Brain microvascular endothelial cell (primary cell): ENCODE results near the gene ETV5.

ENCODE experiments used
- DNase-seq: peaks from one replicate; pipeline ENCODE4 v3.0.0-alpha.2; 2020
- H3K27ac ChIP-seq: fragments of 250-450 bp; sonication (Bioruptor Pico); 2 replicates; pipeline ENCODE4 v1.5.1; 2020; ENCODE audit warnings: mild to moderate bottlenecking, moderate library complexity
- H3K27me3 ChIP-seq: fragments of 250-450 bp; sonication (Bioruptor Pico); replicated peaks from 2 replicates; pipeline ENCODE4 v1.5.1; 2020; ENCODE audit warnings: mild to moderate bottlenecking
- H3K36me3 ChIP-seq: fragments of 250-450 bp; sonication (Bioruptor Pico); replicated peaks from 2 replicates; pipeline ENCODE4 v1.5.1; 2020; ENCODE audit warnings: mild to moderate bottlenecking
- H3K4me3 ChIP-seq: 2 replicates; pipeline ENCODE4 v1.5.1; 2011; ENCODE audit warnings: low read depth, mild to moderate bottlenecking, control low read depth, low read length, moderate library complexity
- CTCF ChIP-seq: IDR thresholded peaks from 2 replicates; pipeline ENCODE4 v1.5.1; 2011; ENCODE audit warnings: low read depth, mild to moderate bottlenecking, moderate library complexity, low read length, control low read depth, inconsistent platforms; ENCODE audit errors: missing control alignments
- in situ Hi-C: cut with HindIII; loops from 2 replicates; pipeline ENCODE4 v1.10.0; 2017; ENCODE audit warnings: low sequenced_read_pairs, low pct_ligation_motif_present

ETV5 gene

DNA sequence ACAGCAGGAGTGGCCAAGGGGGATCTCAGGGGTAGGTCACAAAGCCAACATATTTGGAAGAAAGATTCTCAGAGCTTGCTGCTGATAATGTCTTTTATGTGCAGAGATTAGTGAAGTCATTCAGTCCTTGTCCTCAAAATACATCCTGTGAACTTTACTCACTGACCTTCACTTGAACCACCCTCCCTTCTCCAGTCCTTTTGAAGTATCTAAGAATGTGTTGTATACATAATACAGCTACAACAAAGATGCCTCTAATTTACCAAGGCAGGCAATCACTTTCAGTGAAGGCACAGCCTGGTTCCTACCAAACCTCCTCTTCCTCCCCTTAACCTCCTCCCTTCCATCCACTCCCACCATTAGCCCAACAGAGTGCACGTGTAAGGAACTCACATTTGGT is 38.3 kb downstream of the ETV5 start:
- Histone ChIP-seq H3K4me3 (no peak overlapping the region), H3K27ac (no peak overlapping the region), H3K27me3 (no peaks in the 10 kb centered on the region), H3K36me3 (peaks cover 40% of the 10 kb centered on the region)
- no peak for TF ChIP-seq CTCF
- in situ Hi-C loops, result no loop called here
- no peak for DNase-seq

DNA sequence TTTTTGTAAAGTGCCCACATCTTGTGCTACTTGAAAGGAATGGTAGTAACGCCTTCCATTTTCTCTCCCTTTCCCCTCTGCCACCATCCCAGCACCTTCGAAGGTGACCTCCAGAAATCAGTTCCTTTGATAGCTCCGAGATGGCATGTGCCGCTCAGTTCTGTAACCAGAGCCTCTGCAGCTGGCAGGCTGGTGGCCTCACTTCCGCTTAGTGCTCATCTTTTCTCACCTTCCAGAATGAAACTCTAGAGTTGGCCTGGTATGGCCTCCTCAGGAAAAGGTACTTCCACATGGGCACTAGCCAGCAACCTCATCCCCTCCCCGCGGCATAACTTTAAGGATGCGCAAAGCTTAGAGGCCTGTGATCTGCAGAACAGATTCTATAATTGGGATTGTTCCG is 38.8 kb downstream of the ETV5 start:
- TF ChIP-seq CTCF, result no peak
- Histone ChIP-seq H3K27ac (no peak overlapping the region), H3K27me3 (no peaks in the 10 kb centered on the region), H3K4me3 (no peak overlapping the region), H3K36me3 (peaks cover 40% of the 10 kb centered on the region)
- no peak for DNase-seq
- in situ Hi-C loops, result no loop called here

- Histone ChIP-seq H3K27ac (no peak overlapping the region), H3K36me3 (peaks cover 46% of the 10 kb centered on the region), H3K27me3 (no peaks in the 10 kb centered on the region), H3K4me3 (no peak overlapping the region)
- TF ChIP-seq CTCF, result no peak
- DNase-seq, result no peak
- in situ Hi-C loops, result no loop called here
These were observed 39.7 kb downstream of the ETV5 start for GRCh38 chr3:186069199-186069598.

- no peaks in the 10 kb centered on the region for H3K27me3 ChIP-seq
- H3K27ac ChIP-seq, result no peak overlapping the region
- in situ Hi-C loops, result no loop called here
- no peak for TF ChIP-seq CTCF
- DNase-seq, result no peak
- peaks cover 53% of the 10 kb centered on the region for H3K36me3 ChIP-seq
- H3K4me3 ChIP-seq, result no peak overlapping the region
These were observed 40.7 kb downstream of the ETV5 start for GRCh38 chr3:186068243-186068552.

DNA sequence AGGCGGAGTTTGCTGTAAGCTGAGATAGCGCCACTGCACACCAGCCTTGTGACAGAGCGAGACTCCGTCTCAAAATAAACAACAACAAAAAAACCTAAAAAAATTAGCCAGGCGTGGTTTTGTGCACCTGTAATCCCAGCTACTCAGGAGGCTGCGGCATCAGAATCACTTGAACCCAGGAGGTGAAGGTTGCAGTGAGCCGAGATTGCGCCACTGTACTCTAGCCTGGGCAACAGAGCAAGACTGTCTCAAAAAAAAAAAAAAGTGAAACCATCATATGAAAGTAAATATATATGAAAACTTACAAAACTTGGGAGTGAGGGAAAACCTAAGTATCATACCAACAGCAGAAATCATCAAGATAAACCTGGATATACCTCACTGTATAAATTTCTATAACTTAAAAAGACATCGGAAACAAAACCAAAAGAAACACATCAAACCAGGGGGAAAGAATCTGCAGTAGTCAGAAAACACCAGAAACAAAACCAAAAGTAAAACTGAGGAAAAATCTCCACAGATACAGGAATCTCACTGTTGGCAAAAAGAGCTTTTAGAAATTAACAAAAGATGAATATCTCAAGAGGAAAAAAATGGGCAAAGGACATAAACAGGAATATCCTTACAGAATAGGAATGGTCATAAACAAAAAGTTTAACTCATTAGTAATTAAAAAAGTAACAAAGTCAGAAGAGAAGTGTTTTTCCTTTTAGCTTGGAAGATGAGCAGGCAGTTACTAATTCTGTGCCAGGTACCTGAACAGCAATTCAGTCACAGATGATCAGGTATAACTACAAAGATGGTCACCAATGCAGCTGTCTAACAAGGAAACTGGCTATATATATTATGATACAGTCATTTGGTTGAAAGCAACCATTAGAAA is 41.3 kb downstream of the ETV5 start:
- Histone ChIP-seq H3K36me3 (peaks cover 50% of the 10 kb centered on the region), H3K27ac (no peak overlapping the region), H3K27me3 (no peaks in the 10 kb centered on the region), H3K4me3 (no peak overlapping the region)
- TF ChIP-seq CTCF, result no peak
- DNase-seq, result no peak
- in situ Hi-C loops, result no loop called here

DNA sequence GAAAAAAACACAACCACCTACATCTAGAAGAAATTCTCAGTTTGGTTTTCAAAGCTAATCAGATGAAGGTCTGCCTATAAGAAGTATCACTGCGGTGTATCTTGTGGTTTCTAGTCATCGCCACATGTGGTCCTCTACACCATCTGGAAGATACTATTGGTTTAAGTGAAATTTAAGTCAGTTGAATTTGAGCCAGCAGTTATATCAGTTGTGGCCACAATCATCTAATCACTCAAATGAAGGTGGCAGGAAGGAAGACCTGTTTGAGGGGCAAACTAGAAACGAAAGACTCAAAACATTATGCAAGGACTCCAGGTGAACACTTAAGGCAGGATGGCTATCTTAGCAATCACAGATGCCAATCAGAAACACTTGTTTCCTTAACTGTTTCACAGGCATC is 48.7 kb downstream of the ETV5 start:
- Histone ChIP-seq H3K4me3 (no peak overlapping the region), H3K36me3 (peaks cover 69% of the 10 kb centered on the region), H3K27ac (no peak overlapping the region), H3K27me3 (no peaks in the 10 kb centered on the region)
- in situ Hi-C loops, result no loop called here
- TF ChIP-seq CTCF, result no peak
- no peak for DNase-seq
